Astrocyte (in vitro differentiated cells and primary cell): ENCODE measurements around the gene FBN1. TPM values are rescaled to one million over a fixed set of nuclear protein-coding genes. Genes with fewer than 3 reads are reported as not detected.

ENCODE experiments used
- DNase-seq: peaks from one replicate; pipeline ENCODE4 v3.0.0-alpha.2; 2010; ENCODE audit warnings: low read depth
- FAIRE-seq: peaks from 2 replicates; lab custom pipeline; 2011; peaks lifted over from hg19 to GRCh38; lab: Jason Lieb, UNC
- H2AFZ ChIP-seq: 2 replicates; pipeline ENCODE4 v1.6.0; 2012; ENCODE audit warnings: low read depth, low read length, inconsistent platforms
- H3K27ac ChIP-seq: 2 replicates; pipeline ENCODE4 v1.5.1; 2011; ENCODE audit warnings: low read depth, low read length, inconsistent platforms
- H3K27me3 ChIP-seq: 2 replicates; pipeline ENCODE4 v1.6.0; 2011; ENCODE audit warnings: low read length, inconsistent platforms; ENCODE audit not compliant: insufficient read depth
- H3K36me3 ChIP-seq: 2 replicates; pipeline ENCODE4 v1.5.1; 2011; ENCODE audit warnings: low read length, inconsistent platforms; ENCODE audit not compliant: insufficient read depth
- H3K4me1 ChIP-seq: 2 replicates; pipeline ENCODE4 v1.5.1; 2011; ENCODE audit warnings: low read length, inconsistent platforms; ENCODE audit not compliant: insufficient read depth
- H3K4me2 ChIP-seq: 2 replicates; pipeline ENCODE4 v1.6.0; 2012; ENCODE audit warnings: low read length, inconsistent platforms
- H3K4me3 ChIP-seq: 2 replicates; pipeline ENCODE4 v1.5.1; 2011; ENCODE audit warnings: low read depth, mild to moderate bottlenecking, low read length, inconsistent platforms; ENCODE audit not compliant: insufficient read depth
- H3K79me2 ChIP-seq: 2 replicates; pipeline ENCODE4 v1.6.0; 2012; ENCODE audit warnings: mild to moderate bottlenecking, low read length, inconsistent platforms; ENCODE audit not compliant: insufficient read depth
- H3K9ac ChIP-seq: 2 replicates; pipeline ENCODE4 v1.6.0; 2012; ENCODE audit warnings: mild to moderate bottlenecking, low read length, inconsistent platforms
- H3K9me3 ChIP-seq: 2 replicates; pipeline ENCODE4 v1.5.1; 2012; ENCODE audit warnings: low read depth, mild to moderate bottlenecking, low read length, inconsistent platforms; ENCODE audit not compliant: insufficient read depth
- H4K20me1 ChIP-seq: 2 replicates; pipeline ENCODE4 v1.6.0; 2012; ENCODE audit warnings: low read length, inconsistent platforms; ENCODE audit not compliant: insufficient read depth
- H3K27ac Mint-ChIP-seq: one replicate; pipeline ENCODE4 v1.8.0; 2021; ENCODE audit warnings: mild to moderate bottlenecking, mixed read lengths; ENCODE audit not compliant: unreplicated experiment
- H3K27me3 Mint-ChIP-seq: one replicate; pipeline ENCODE4 v1.8.0; 2021; ENCODE audit warnings: low read depth, mixed read lengths; ENCODE audit not compliant: unreplicated experiment
- H3K36me3 Mint-ChIP-seq: one replicate; pipeline ENCODE4 v1.8.0; 2021; ENCODE audit warnings: low read depth, mixed read lengths; ENCODE audit not compliant: unreplicated experiment
- H3K4me1 Mint-ChIP-seq: one replicate; pipeline ENCODE4 v1.8.0; 2021; ENCODE audit warnings: low read depth, mixed read lengths; ENCODE audit not compliant: unreplicated experiment
- H3K4me3 Mint-ChIP-seq: one replicate; pipeline ENCODE4 v1.8.0; 2021; ENCODE audit warnings: mild to moderate bottlenecking, moderate library complexity, mixed read lengths; ENCODE audit not compliant: unreplicated experiment
- H3K9me3 Mint-ChIP-seq: one replicate; pipeline ENCODE4 v1.8.0; 2021; ENCODE audit warnings: mild to moderate bottlenecking, mixed read lengths; ENCODE audit not compliant: unreplicated experiment
- CTCF ChIP-seq: IDR thresholded peaks from 2 replicates; pipeline ENCODE4 v1.5.1; 2011; ENCODE audit warnings: low read depth, mild to moderate bottlenecking, inconsistent platforms, low read length, moderate library complexity; ENCODE audit not compliant: insufficient read depth
- EZH2 ChIP-seq: IDR thresholded peaks from 2 replicates; pipeline ENCODE4 v1.6.1; 2012; ENCODE audit warnings: mild to moderate bottlenecking, low read length, inconsistent platforms; ENCODE audit not compliant: insufficient read depth
- total RNA-seq: library from RNA; stranded (reverse); gene quantifications from 2 replicates; pipeline ENCODE4 v1.2.1, GENCODE V29; 2021

FBN1 gene
- total RNA-seq, 1 donor from 2014 or later = 210 TPM

GRCh38 chr15:48392356-48392755 is 253.2 kb downstream of the FBN1 start:
- H3K9me3 ChIP-seq = no peaks in the 10 kb centered on the region
- H3K4me3 Mint-ChIP-seq = no peak overlapping the region
- H3K27ac Mint-ChIP-seq = peak overlapping the region; percentile 14
- no peak overlapping the region for H3K4me2 ChIP-seq
- H3K4me1 ChIP-seq = peaks cover 41% of the 10 kb centered on the region
- no peaks in the 10 kb centered on the region for H3K36me3 Mint-ChIP-seq
- DNase-seq (peak; percentile 85), FAIRE-seq (no peak)
- H3K4me3 ChIP-seq = no peak overlapping the region
- no peak overlapping the region for H2AFZ ChIP-seq
- TF ChIP-seq EZH2 (no peak), CTCF (no peak)
- H3K27ac ChIP-seq = no peak overlapping the region
- peaks cover 3% of the 10 kb centered on the region for H3K9me3 Mint-ChIP-seq
- H3K27me3 ChIP-seq = no peaks in the 10 kb centered on the region
- no peaks in the 10 kb centered on the region for H3K79me2 ChIP-seq
- no peaks in the 10 kb centered on the region for H3K27me3 Mint-ChIP-seq
- peaks cover 41% of the 10 kb centered on the region for H3K4me1 Mint-ChIP-seq
- H3K9ac ChIP-seq = no peak overlapping the region
- no peaks in the 10 kb centered on the region for H3K36me3 ChIP-seq
- no peaks in the 10 kb centered on the region for H4K20me1 ChIP-seq

GRCh38 chr15:48391950-48392349 is 253.6 kb downstream of the FBN1 start:
- no peaks in the 10 kb centered on the region for H3K79me2 ChIP-seq
- H3K4me1 ChIP-seq = peaks cover 41% of the 10 kb centered on the region
- no peak overlapping the region for H3K27ac Mint-ChIP-seq
- H3K4me3 ChIP-seq = no peak overlapping the region
- H3K36me3 ChIP-seq = no peaks in the 10 kb centered on the region
- no peaks in the 10 kb centered on the region for H3K27me3 Mint-ChIP-seq
- H3K27me3 ChIP-seq = no peaks in the 10 kb centered on the region
- H3K9me3 ChIP-seq = no peaks in the 10 kb centered on the region
- H3K9ac ChIP-seq = no peak overlapping the region
- no peak overlapping the region for H3K27ac ChIP-seq
- H3K36me3 Mint-ChIP-seq = no peaks in the 10 kb centered on the region
- FAIRE-seq = no peak
- H3K4me2 ChIP-seq = no peak overlapping the region
- DNase-seq = no peak
- no peak overlapping the region for H3K4me3 Mint-ChIP-seq
- no peak overlapping the region for H2AFZ ChIP-seq
- H3K9me3 Mint-ChIP-seq = peaks cover 3% of the 10 kb centered on the region
- H3K4me1 Mint-ChIP-seq = peaks cover 41% of the 10 kb centered on the region
- no peaks in the 10 kb centered on the region for H4K20me1 ChIP-seq
- TF ChIP-seq EZH2 (no peak), CTCF (no peak)

GRCh38 chr15:48389691-48390143 is 255.8 kb downstream of the FBN1 start:
- Mint-ChIP-seq H3K4me3 (no peak overlapping the region), H3K27ac (peak overlapping the region; percentile 63), H3K27me3 (no peaks in the 10 kb centered on the region), H3K9me3 (no peaks in the 10 kb centered on the region), H3K36me3 (no peaks in the 10 kb centered on the region), H3K4me1 (peaks cover 38% of the 10 kb centered on the region)
- Histone ChIP-seq H3K79me2 (no peaks in the 10 kb centered on the region), H3K4me3 (no peak overlapping the region), H2AFZ (no peak overlapping the region), H3K27ac (peak overlapping the region; percentile 58), H3K4me1 (peaks cover 35% of the 10 kb centered on the region), H3K27me3 (no peaks in the 10 kb centered on the region), H4K20me1 (no peaks in the 10 kb centered on the region), H3K36me3 (no peaks in the 10 kb centered on the region), H3K9me3 (no peaks in the 10 kb centered on the region), H3K9ac (peak overlapping the region; percentile 29), H3K4me2 (peak overlapping the region; percentile 24)
- DNase-seq (peak; percentile 71), FAIRE-seq (no peak)
- TF ChIP-seq EZH2 = no peak
- no peak for TF ChIP-seq CTCF
